ENCODE results near the gene MYBPHL. TPM values are rescaled to one million over a fixed set of nuclear protein-coding genes. Genes with fewer than 3 reads are reported as not detected.
A peak's percentile ranks its signal among the peaks of the same experiment; 100 is the strongest.

MYBPHL gene
- total RNA-seq, 3 donors from 2014 or later, result not detected

DNA sequence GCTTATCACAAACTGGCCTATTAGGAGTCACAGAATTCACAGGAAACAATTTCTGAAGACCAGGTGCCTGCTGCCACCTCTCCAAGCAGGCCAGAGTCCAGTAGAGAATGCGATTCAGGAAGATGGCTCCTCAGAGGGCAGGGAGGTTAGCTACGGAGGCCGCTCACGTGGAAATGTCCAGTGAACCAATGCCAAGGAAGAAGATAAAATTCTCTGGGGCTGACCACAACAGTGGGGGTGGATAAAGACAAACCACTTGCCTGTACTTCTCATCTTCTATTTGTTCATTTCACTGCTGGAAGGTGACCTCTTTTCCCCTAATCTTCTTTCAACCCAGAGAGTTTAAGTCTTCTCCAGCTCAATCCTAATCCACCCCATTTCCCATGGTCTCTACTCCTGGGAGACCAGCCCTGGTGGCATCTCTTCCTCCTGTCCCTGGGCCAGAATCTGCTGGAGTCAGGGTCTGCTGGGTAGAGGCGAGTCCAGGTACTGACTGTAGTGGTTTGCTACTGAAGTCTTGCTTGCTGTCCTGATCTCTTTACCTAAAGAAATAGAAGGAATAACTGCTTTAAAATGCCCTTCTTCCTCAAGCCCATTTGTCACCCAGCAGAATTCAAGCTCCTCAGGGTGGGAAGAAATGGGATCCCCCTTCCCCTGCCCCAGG, 27.1 kb downstream of the MYBPHL start:
- H3K9me3 Mint-ChIP-seq, result no peaks in the 10 kb centered on the region
- no peak overlapping the region for H3K4me3 Mint-ChIP-seq
- H3K36me3 Mint-ChIP-seq (ENCODE audit: insufficient read depth), result no peaks in the 10 kb centered on the region
- no peak for ATAC-seq
- H3K4me1 Mint-ChIP-seq (ENCODE audit: low read depth), result peaks cover 14% of the 10 kb centered on the region
- H3K27me3 Mint-ChIP-seq (ENCODE audit: low read depth), result no peaks in the 10 kb centered on the region
- no peak for DNase-seq

GRCh38 chr1:109277434-109278204, 29.2 kb downstream of the MYBPHL start:
- no peaks in the 10 kb centered on the region for H3K9me3 Mint-ChIP-seq
- no peak overlapping the region for H3K4me3 Mint-ChIP-seq
- no peaks in the 10 kb centered on the region for H3K27me3 Mint-ChIP-seq (ENCODE audit: low read depth)
- H3K4me1 Mint-ChIP-seq (ENCODE audit: low read depth), result peaks cover 6% of the 10 kb centered on the region
- DNase-seq (peak; percentile 61), ATAC-seq (peak; percentile 71 to 73)
- H3K36me3 Mint-ChIP-seq (ENCODE audit: insufficient read depth), result no peaks in the 10 kb centered on the region

DNA sequence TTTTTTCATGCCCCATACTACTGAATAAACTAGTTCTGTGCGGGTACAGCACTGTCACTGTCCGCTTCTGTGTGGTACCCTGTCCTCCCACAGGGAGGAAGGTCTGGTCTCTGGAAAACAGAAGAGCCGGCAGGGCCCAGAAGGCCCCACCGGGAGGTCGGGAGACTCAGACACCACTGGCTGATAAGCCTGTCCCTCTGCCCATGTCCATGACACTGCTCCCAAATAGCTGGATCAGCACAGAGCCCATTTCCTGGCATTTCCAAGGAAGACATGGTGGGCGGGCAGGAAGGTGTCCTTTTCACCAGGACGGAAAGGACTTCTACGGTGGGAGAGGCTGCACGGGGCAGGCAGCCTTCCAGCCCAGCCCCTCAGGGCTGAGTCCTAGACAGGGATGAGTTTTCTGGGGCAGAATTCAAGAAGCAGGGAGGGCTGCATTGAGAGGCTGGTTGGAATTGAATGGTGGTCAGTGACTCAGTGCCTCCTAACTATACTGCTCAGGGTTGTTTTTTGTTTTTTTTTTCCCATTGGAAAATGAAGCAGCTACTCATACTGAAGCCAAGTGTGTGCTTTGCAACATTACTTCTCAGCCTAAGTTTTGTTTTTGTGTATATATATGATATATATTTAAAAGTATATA, 31.0 kb downstream of the MYBPHL start:
- no peak for ATAC-seq
- H3K4me1 Mint-ChIP-seq (ENCODE audit: low read depth), result peaks cover 2% of the 10 kb centered on the region
- no peak for DNase-seq
- H3K9me3 Mint-ChIP-seq, result no peaks in the 10 kb centered on the region
- no peaks in the 10 kb centered on the region for H3K36me3 Mint-ChIP-seq (ENCODE audit: insufficient read depth)
- no peaks in the 10 kb centered on the region for H3K27me3 Mint-ChIP-seq (ENCODE audit: low read depth)
- no peak overlapping the region for H3K4me3 Mint-ChIP-seq

GRCh38 chr1:109274533-109275476, 32.0 kb downstream of the MYBPHL start:
- H3K27me3 Mint-ChIP-seq (ENCODE audit: low read depth), result no peaks in the 10 kb centered on the region
- DNase-seq, result no peak
- peaks cover 2% of the 10 kb centered on the region for H3K4me1 Mint-ChIP-seq (ENCODE audit: low read depth)
- H3K4me3 Mint-ChIP-seq, result no peak overlapping the region
- H3K36me3 Mint-ChIP-seq (ENCODE audit: insufficient read depth), result peaks cover 2% of the 10 kb centered on the region
- H3K9me3 Mint-ChIP-seq, result no peaks in the 10 kb centered on the region
- no peak for ATAC-seq

GRCh38 chr1:109273570-109274288, 33.1 kb downstream of the MYBPHL start:
- Mint-ChIP-seq H3K4me3 (no peak overlapping the region), H3K27me3 (ENCODE audit: low read depth) (no peaks in the 10 kb centered on the region), H3K36me3 (ENCODE audit: insufficient read depth) (peaks cover 3% of the 10 kb centered on the region), H3K9me3 (no peaks in the 10 kb centered on the region), H3K4me1 (ENCODE audit: low read depth) (peaks cover 2% of the 10 kb centered on the region)
- no peak for DNase-seq
- no peak for ATAC-seq

GRCh38 chr1:109272831-109273547, 33.8 kb downstream of the MYBPHL start:
- no peak overlapping the region for H3K4me3 Mint-ChIP-seq
- DNase-seq, result no peak

GRCh38 chr1:109272021-109272799, 34.6 kb downstream of the MYBPHL start:
- ATAC-seq (no peak), DNase-seq (no peak)
- Mint-ChIP-seq H3K9me3 (no peaks in the 10 kb centered on the region), H3K36me3 (ENCODE audit: insufficient read depth) (peaks cover 3% of the 10 kb centered on the region), H3K27me3 (ENCODE audit: low read depth) (no peaks in the 10 kb centered on the region), H3K4me1 (ENCODE audit: low read depth) (peaks cover 2% of the 10 kb centered on the region), H3K4me3 (no peak overlapping the region)

More at GRCh38 chr1:109272831-109273547, 33.8 kb downstream of the MYBPHL start:
- Mint-ChIP-seq H3K9me3 (no peaks in the 10 kb centered on the region), H3K4me1 (ENCODE audit: low read depth) (peaks cover 2% of the 10 kb centered on the region), H3K27me3 (ENCODE audit: low read depth) (no peaks in the 10 kb centered on the region), H3K36me3 (ENCODE audit: insufficient read depth) (peaks cover 3% of the 10 kb centered on the region)
- no peak for ATAC-seq

DNA sequence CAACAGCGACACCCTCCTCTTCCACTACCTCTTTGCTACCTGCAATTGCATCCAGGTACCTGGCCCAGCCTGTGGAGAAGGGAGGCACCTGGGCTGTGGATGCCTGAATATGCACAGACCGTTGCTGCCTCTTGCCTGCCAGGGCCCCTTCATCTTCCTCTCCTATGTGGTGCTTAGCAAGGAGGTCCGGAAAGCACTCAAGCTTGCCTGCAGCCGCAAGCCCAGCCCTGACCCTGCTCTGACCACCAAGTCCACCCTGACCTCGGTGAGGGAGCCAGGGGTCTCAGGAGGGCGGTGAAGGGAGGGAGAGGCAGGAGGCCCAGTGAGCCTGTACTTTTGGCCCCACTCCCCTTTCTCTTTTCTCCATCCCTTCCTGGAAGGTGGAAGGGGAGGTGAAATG, 35.4 kb downstream of the MYBPHL start:
- H3K36me3 Mint-ChIP-seq (ENCODE audit: insufficient read depth), result peaks cover 3% of the 10 kb centered on the region
- no peak for ATAC-seq

DNA sequence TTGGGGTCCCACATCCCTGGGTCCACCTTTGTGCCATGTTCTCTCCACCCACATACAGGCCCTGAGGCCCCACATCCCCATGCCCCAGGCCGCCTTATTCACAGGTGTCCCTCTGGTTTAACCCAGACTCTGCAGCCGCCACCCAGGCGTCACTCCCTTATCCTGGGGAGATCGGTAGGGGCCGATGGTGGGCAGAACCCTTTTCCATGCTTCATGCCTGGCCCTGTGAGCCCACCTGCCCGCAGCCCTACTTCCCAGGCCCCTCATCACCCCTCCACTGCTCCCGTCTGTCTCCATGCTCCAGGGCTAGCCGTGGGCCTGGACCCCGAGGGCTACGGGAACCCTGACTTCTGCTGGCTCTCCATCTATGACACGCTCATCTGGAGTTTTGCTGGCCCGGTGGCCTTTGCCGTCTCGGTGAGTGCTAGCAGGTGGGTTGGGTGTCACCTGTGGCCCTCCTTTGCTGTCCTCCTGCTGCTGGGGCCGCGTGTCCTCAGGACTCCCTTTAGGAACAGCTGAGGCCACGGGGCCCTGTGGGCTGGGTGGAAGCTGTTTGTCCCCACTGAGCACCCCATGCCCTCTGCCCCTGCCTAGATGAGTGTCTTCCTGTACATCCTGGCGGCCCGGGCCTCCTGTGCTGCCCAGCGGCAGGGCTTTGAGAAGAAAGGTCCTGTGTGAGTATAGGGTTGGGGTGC, 36.0 kb downstream of the MYBPHL start:
- Mint-ChIP-seq H3K4me3 (no peak overlapping the region), H3K4me1 (ENCODE audit: low read depth) (peaks cover 2% of the 10 kb centered on the region), H3K36me3 (ENCODE audit: insufficient read depth) (peaks cover 3% of the 10 kb centered on the region), H3K27me3 (ENCODE audit: low read depth) (no peaks in the 10 kb centered on the region), H3K9me3 (no peaks in the 10 kb centered on the region)
- ATAC-seq, result no peak
- no peak for DNase-seq

More for the DNA sequence above, 35.4 kb downstream of the MYBPHL start:
- DNase-seq, result no peak
- Mint-ChIP-seq H3K9me3 (no peaks in the 10 kb centered on the region), H3K4me3 (no peak overlapping the region), H3K4me1 (ENCODE audit: low read depth) (peaks cover 2% of the 10 kb centered on the region), H3K27me3 (ENCODE audit: low read depth) (no peaks in the 10 kb centered on the region)

- peaks cover 3% of the 10 kb centered on the region for H3K36me3 Mint-ChIP-seq (ENCODE audit: insufficient read depth)
- H3K4me1 Mint-ChIP-seq (ENCODE audit: low read depth), result peaks cover 2% of the 10 kb centered on the region
- no peak for ATAC-seq
- no peaks in the 10 kb centered on the region for H3K9me3 Mint-ChIP-seq
- no peak overlapping the region for H3K4me3 Mint-ChIP-seq
- no peaks in the 10 kb centered on the region for H3K27me3 Mint-ChIP-seq (ENCODE audit: low read depth)
- DNase-seq, result no peak
Observed at GRCh38 chr1:109269981-109270622, 36.7 kb downstream of the MYBPHL start.

GRCh38 chr1:109269212-109269980, 37.4 kb downstream of the MYBPHL start:
- DNase-seq (no peak), ATAC-seq (no peak)
- Mint-ChIP-seq H3K36me3 (ENCODE audit: insufficient read depth) (peaks cover 3% of the 10 kb centered on the region), H3K4me3 (no peak overlapping the region), H3K4me1 (ENCODE audit: low read depth) (peaks cover 2% of the 10 kb centered on the region), H3K9me3 (no peaks in the 10 kb centered on the region), H3K27me3 (ENCODE audit: low read depth) (no peaks in the 10 kb centered on the region)
